NCI-H1436 (cell line): Measurements from ENCODE around the gene SPATS2.
"Not testable (repeated sequence)": the region's sequence is repeated elsewhere in the genome, so short reads cannot be mapped to it uniquely, and the experiment has no call there.

ENCODE experiments used
- DNase-seq: peaks from one replicate; lab custom pipeline; 2025; lab: John Stamatoyannopoulos, UW

The SPATS2 gene

GRCh38 chr12:49410818-49411217 is 43.6 kb downstream of the SPATS2 start:
- DNase-seq, result no peak

GRCh38 chr12:49413010-49413409 is 45.7 kb downstream of the SPATS2 start:
- DNase-seq, result no peak

GRCh38 chr12:49413796-49414195 is 46.5 kb downstream of the SPATS2 start:
- no peak for DNase-seq

GRCh38 chr12:49414364-49414763 is 47.1 kb downstream of the SPATS2 start:
- no peak for DNase-seq

- no peak for DNase-seq
These were observed 48.3 kb downstream of the SPATS2 start for GRCh38 chr12:49415521-49415970.

GRCh38 chr12:49416892-49417291 is 49.6 kb downstream of the SPATS2 start:
- DNase-seq, result no peak

- no peak for DNase-seq
These were observed 50.3 kb downstream of the SPATS2 start for GRCh38 chr12:49417558-49417957.

- DNase-seq, result no peak
These were observed 53.3 kb downstream of the SPATS2 start for GRCh38 chr12:49420556-49420955.

GRCh38 chr12:49422114-49422513 is 54.9 kb downstream of the SPATS2 start:
- no peak for DNase-seq

GRCh38 chr12:49428793-49429192 is 61.5 kb downstream of the SPATS2 start:
- no peak for DNase-seq

GRCh38 chr12:49432616-49433015 is 65.4 kb downstream of the SPATS2 start:
- no peak for DNase-seq

- DNase-seq, result not testable (repeated sequence)
These were observed 69.5 kb downstream of the SPATS2 start for GRCh38 chr12:49436799-49437198.

GRCh38 chr12:49439042-49439441 is 71.8 kb downstream of the SPATS2 start:
- no peak for DNase-seq

GRCh38 chr12:49440035-49440434 is 72.8 kb downstream of the SPATS2 start:
- no peak for DNase-seq

GRCh38 chr12:49442915-49443314 is 75.7 kb downstream of the SPATS2 start:
- DNase-seq, result no peak

- no peak for DNase-seq
These were observed 79.3 kb downstream of the SPATS2 start for GRCh38 chr12:49446571-49446970.

GRCh38 chr12:49448858-49449257 is 81.6 kb downstream of the SPATS2 start:
- no peak for DNase-seq

- no peak for DNase-seq
These were observed 84.4 kb downstream of the SPATS2 start for GRCh38 chr12:49451468-49452259.

GRCh38 chr12:49455501-49455900 is 88.2 kb downstream of the SPATS2 start:
- no peak for DNase-seq

GRCh38 chr12:49456131-49456679 is 88.9 kb downstream of the SPATS2 start:
- DNase-seq, result no peak

GRCh38 chr12:49458816-49459215 is 91.6 kb downstream of the SPATS2 start:
- no peak for DNase-seq

GRCh38 chr12:49461221-49461620 is 94.0 kb downstream of the SPATS2 start:
- DNase-seq, result no peak

GRCh38 chr12:49462083-49462744 is 95.0 kb downstream of the SPATS2 start:
- DNase-seq, result no peak
